H7 (cell line): Measurements from ENCODE around the gene PRPF6. TPM values are rescaled to one million over a fixed set of nuclear protein-coding genes. Genes with fewer than 3 reads are reported as not detected.
A peak's percentile ranks its signal among the peaks of the same experiment; 100 is the strongest.
"Not testable (repeated sequence)": the region's sequence is repeated elsewhere in the genome, so short reads cannot be mapped to it uniquely, and the experiment has no call there.

Source experiments
- DNase-seq: peaks from one replicate; pipeline ENCODE4 v3.0.0; 2012
- H3K27me3 ChIP-seq: 2 replicates; pipeline ENCODE4 v1.6.0; 2011; ENCODE audit warnings: mild to moderate bottlenecking, low read length; ENCODE audit not compliant: control insufficient read depth, insufficient read depth
- H3K36me3 ChIP-seq: replicated peaks from 2 replicates; pipeline ENCODE4 v1.5.1; 2011; ENCODE audit warnings: low read length; ENCODE audit not compliant: control insufficient read depth, insufficient read depth
- H3K4me3 ChIP-seq: 2 replicates; pipeline ENCODE4 v1.5.1; 2011; ENCODE audit warnings: low read depth, mild to moderate bottlenecking, control low read depth, low read length, moderate library complexity; ENCODE audit not compliant: insufficient read depth
- total RNA-seq: library from RNA; depleted of rRNA; stranded (reverse); fragments of >200 nt; shearing (Covaris generic); gene quantifications from 2 replicates; pipeline ENCODE4 v1.2.3, GENCODE V29; 2014

Gene PRPF6
- total RNA-seq, 1 experiment from 2014 or later = 70.8 TPM

GRCh38 chr20:63962426-63963347, 18.2 kb upstream of the PRPF6 start:
- no peak for DNase-seq
- peaks cover 28% of the 10 kb centered on the region for H3K36me3 ChIP-seq
- H3K27me3 ChIP-seq = no peaks in the 10 kb centered on the region
- H3K4me3 ChIP-seq = no peak overlapping the region

DNA sequence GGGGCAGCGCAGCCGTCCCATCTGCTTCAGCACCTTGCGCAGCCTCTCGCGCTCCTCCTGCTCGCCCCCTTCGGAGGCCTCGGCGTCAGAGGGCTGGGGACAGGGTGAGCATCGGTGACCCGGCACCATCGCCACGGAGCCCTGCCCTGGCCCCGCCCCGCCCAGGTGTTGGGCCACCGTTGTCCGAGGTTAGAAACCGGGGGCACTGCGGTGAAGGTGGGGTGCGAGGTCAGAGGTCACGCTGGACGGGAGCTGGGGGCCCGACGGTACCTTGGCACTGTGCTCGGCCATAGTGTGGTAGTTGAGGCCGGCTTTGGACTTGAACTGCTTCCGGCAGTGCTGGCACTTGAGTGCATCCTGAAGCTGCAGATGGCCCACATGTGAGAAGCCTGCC, 17.6 kb upstream of the PRPF6 start:
- H3K27me3 ChIP-seq = no peaks in the 10 kb centered on the region
- no peak for DNase-seq
- no peak overlapping the region for H3K4me3 ChIP-seq
- peaks cover 28% of the 10 kb centered on the region for H3K36me3 ChIP-seq

DNA sequence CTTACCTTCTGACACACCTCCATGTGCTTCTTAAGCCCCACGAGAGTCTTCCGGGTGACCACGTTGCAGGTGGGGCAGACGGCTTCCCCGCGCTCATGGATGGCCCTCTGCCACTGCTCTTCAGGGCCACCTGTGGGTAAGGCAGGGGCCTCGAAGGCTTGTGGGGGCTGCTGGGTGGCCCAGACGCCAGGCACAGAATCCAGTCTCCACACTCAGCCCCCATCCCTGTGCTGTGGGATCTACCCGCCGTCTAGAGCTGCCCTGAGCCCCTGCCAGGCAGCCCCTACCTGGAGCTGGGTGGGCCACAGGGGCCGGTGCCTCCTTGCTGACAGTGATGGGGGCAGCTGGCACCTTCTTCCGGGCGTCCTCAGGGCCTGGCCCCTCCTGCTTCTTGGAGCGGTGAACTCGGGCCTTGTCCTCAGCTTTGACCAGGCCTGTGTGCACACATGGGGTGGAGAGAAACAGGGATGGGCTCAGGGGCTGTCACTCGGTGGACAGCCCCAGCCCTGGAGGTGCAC, 17.1 kb upstream of the PRPF6 start:
- H3K27me3 ChIP-seq = no peaks in the 10 kb centered on the region
- no peak for DNase-seq
- no peak overlapping the region for H3K4me3 ChIP-seq
- H3K36me3 ChIP-seq = peaks cover 28% of the 10 kb centered on the region

- Histone ChIP-seq H3K36me3 (peaks cover 28% of the 10 kb centered on the region), H3K4me3 (no peak overlapping the region), H3K27me3 (no peaks in the 10 kb centered on the region)
- DNase-seq = no peak
Observed at GRCh38 chr20:63964412-63964811, 16.5 kb upstream of the PRPF6 start.

GRCh38 chr20:63966172-63966943, 14.6 kb upstream of the PRPF6 start:
- peaks cover 3% of the 10 kb centered on the region for H3K27me3 ChIP-seq
- H3K36me3 ChIP-seq = peaks cover 28% of the 10 kb centered on the region
- no peak for DNase-seq
- H3K4me3 ChIP-seq = no peak overlapping the region

DNA sequence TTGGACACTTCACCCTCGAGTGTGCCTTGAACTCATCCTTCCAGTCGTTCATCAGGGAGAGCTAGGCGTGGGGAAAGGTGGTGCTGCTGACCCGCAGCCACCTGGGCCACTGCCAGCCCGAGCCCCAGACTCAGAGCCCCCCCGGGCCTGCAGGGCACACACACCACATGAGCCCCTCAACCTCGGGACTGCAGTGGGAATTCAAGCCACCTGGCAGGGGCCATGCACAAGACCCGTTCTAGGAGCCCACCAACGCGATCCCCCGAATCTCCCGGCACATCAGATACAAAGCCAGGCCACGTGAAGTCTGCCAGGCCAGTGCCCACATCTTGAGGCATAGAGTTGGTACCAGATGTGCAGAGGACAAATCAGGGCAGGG, 14.0 kb upstream of the PRPF6 start:
- peaks cover 3% of the 10 kb centered on the region for H3K27me3 ChIP-seq
- H3K4me3 ChIP-seq = no peak overlapping the region
- H3K36me3 ChIP-seq = peaks cover 27% of the 10 kb centered on the region
- DNase-seq = no peak

- DNase-seq = no peak
- peaks cover 3% of the 10 kb centered on the region for H3K27me3 ChIP-seq
- H3K4me3 ChIP-seq = no peak overlapping the region
- peaks cover 25% of the 10 kb centered on the region for H3K36me3 ChIP-seq
Observed at GRCh38 chr20:63967330-63968135, 13.4 kb upstream of the PRPF6 start.

- Histone ChIP-seq H3K36me3 (peaks cover 21% of the 10 kb centered on the region), H3K4me3 (peak overlapping the region; percentile 59; the same call in 1 of the 2 replicates), H3K27me3 (peaks cover 5% of the 10 kb centered on the region)
- DNase-seq = no peak
Observed at GRCh38 chr20:63968136-63968927, 12.6 kb upstream of the PRPF6 start.

GRCh38 chr20:63968928-63969760, 11.8 kb upstream of the PRPF6 start:
- peaks cover 5% of the 10 kb centered on the region for H3K27me3 ChIP-seq
- H3K36me3 ChIP-seq = peaks cover 15% of the 10 kb centered on the region
- DNase-seq = peak; percentile 88
- peak overlapping the region; percentile 59 for H3K4me3 ChIP-seq

DNA sequence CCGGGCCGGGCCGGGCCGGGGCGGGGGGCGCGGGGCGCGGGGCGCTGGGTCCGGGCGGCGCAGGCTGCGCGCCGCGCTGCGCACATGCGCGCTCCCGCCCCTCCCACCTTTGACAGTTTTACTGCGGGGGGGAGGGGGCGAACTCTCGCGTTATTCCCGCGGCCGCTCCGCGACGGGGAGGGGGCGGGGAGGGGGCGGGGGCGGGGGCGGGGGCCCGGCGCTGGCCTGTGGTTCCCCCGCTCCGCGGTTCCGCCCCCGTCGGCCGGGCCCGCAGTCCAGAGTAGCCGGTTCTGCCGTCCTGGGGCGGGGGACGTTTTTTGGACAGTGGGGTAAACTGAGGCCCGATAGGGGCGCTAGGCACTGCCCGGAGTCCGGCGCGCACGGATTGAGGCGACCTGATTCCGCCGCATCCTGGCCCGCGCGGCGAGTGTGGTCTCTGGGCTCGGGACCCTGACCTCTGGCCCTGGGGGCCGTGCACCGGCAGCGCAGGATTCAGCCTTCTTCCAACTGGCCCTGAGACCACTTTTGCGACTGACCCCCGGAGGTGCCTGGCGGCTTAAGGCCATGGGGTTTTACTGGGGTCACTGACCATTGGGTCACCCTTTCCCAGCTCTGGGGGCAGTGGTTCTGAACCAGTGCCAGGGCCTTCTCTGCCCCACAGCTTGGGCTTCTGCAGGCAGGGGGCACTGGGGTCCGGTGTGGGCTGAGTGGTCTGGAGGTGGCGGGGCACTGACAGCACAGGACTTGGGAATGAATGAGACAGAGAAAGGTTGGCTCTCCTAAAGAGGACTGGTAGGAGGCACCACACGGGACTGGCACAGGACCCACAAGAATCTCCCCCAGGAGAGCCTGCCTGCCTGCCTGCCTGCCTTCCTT, 10.9 kb upstream of the PRPF6 start, which contains the start of gene ZNF512B:
ZNF512B (minus strand) TSS at position 93 of the 876 bp plus-strand sequence. CDS start 1,980 bp downstream, outside the sequence.
- DNase-seq = peak; percentile 98
- Histone ChIP-seq H3K4me3 (peak within 1 kb of the TSS; percentile 68), H3K36me3 (peaks cover 13% of the 10 kb centered on the region), H3K27me3 (peaks cover 5% of the 10 kb centered on the region)

- DNase-seq = no peak
- peak overlapping the region; percentile 68; the same call in 1 of the 2 replicates for H3K4me3 ChIP-seq
- H3K36me3 ChIP-seq = peaks cover 13% of the 10 kb centered on the region
- H3K27me3 ChIP-seq = peaks cover 5% of the 10 kb centered on the region
Observed at GRCh38 chr20:63970714-63971431, 10.1 kb upstream of the PRPF6 start.

- H3K27me3 ChIP-seq, DNase-seq: not testable (repeated sequence)
Observed at GRCh38 chr20:63971960-63972311, 9.0 kb upstream of the PRPF6 start.

More at GRCh38 chr20:63971960-63972311, 9.0 kb upstream of the PRPF6 start:
- not testable (repeated sequence) for H3K36me3 ChIP-seq, H3K4me3 ChIP-seq
